AG04450 (cell line): ENCODE results near the gene RAP1GAP. TPM values are rescaled to one million over a fixed set of nuclear protein-coding genes. Genes with fewer than 3 reads are reported as not detected.

Source experiments
- CTCF ChIA-PET: fragments of 300-600, 350-600 bp; formaldehyde crosslinking; extraction: SDS; loops from one replicate; lab custom pipeline; 2022; ENCODE audit warnings: antibody characterized with exemption, inconsistent platforms; lab: Charles Lee
- POLR2A ChIA-PET: fragments of 350-600 bp; formaldehyde crosslinking; extraction: SDS; loops from one replicate; lab custom pipeline; 2021; ENCODE audit warnings: antibody characterized with exemption, inconsistent platforms; lab: Yijun Ruan, JAX
- DNase-seq: peaks from one replicate; pipeline ENCODE4 v3.0.0-alpha.2; 2011; ENCODE audit warnings: low read depth, low spot score
- H3K27ac ChIP-seq: one replicate; pipeline ENCODE4 v1.5.1; 2012; ENCODE audit warnings: low read depth, low read length, control low read depth
- H3K27me3 ChIP-seq: one replicate; pipeline ENCODE4 v1.6.0; 2012; ENCODE audit warnings: low read length; ENCODE audit not compliant: control insufficient read depth, insufficient read depth
- H3K4me3 ChIP-seq: 2 replicates; pipeline ENCODE4 v1.5.1; 2011; ENCODE audit warnings: mild to moderate bottlenecking, low read depth, low read length, control low read depth
- H3K9me3 ChIP-seq: 2 replicates; pipeline ENCODE4 v1.5.1; 2012; ENCODE audit warnings: low read length; ENCODE audit not compliant: control insufficient read depth, insufficient read depth
- CTCF ChIP-seq: IDR thresholded peaks from 2 replicates; pipeline ENCODE4 v1.5.1; 2011; ENCODE audit warnings: low read depth, low read length, control low read depth, inconsistent platforms
- polyA plus RNA-seq: library from polyadenylated mRNA; depleted of rRNA; stranded (reverse); fragments of >200 nt; gene quantifications from 2 replicates; pipeline ENCODE4 v1.2.3, GENCODE V29; 2011; rRNA removed

RAP1GAP gene
- polyA plus RNA-seq, 1 experiment: 0.14 TPM

- H3K27me3 ChIP-seq: peaks cover under 1% of the 10 kb centered on the region
- H3K27ac ChIP-seq: peak overlapping the region; percentile 86
- no peaks in the 10 kb centered on the region; the same call in 1 of the 2 replicates for H3K9me3 ChIP-seq
- peak; percentile 71 for DNase-seq
- H3K4me3 ChIP-seq: no peak overlapping the region
- no peak for TF ChIP-seq CTCF
- CTCF ChIA-PET: interaction anchor here (1.1 to 1.3 kb wide), 2 partner anchors 17 to 20 kb away, joined by 3 to 4 read pairs; no protein-coding TSS in a partner anchor
- POLR2A ChIA-PET: interaction anchor here (0.8 to 1.4 kb wide), 3 partner anchors 15 to 101 kb away, joined by 3 to 6 read pairs (median 3); no protein-coding TSS in a partner anchor
These were observed 116.4 kb downstream of the RAP1GAP start for GRCh38 chr1:21552715-21553114.

DNA sequence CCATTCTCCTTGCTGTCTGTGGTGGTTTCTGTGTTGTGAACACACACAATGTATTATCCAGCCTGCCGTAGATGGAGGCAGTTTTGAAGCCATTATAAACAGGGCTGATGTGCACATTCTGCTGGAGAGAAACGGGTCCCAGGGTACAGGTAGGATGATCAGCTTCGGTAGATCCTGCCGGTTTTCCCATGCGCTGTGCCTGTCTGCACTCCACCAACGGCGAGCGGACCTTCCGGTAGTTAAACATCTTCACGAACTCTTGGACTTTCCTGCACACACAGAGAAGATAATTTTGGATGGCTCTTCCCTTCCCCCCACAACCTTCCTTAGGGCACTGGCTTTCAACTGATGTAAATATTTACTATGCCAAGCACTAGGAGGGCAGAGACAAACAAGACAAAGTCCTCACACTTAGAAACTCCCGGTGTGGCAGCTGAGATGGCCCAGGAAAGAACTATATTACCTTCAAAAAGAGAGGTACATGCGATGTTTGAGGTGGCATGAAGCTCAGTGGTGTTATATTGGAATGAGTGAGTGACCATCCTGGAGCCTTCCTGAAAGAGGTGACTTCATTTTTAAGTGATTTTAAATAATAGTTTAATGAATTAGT is 118.2 kb downstream of the RAP1GAP start:
- no peaks in the 10 kb centered on the region; the same call in 1 of the 2 replicates for H3K9me3 ChIP-seq
- H3K4me3 ChIP-seq: no peak overlapping the region
- H3K27ac ChIP-seq: no peak overlapping the region
- ChIA-PET POLR2A (interaction anchor here (0.5 kb wide), 1 partner anchor 216 kb away, joined by 3 read pairs; no protein-coding TSS in a partner anchor), CTCF (no interaction called here)
- no peak for TF ChIP-seq CTCF
- no peaks in the 10 kb centered on the region for H3K27me3 ChIP-seq
- no peak for DNase-seq

DNA sequence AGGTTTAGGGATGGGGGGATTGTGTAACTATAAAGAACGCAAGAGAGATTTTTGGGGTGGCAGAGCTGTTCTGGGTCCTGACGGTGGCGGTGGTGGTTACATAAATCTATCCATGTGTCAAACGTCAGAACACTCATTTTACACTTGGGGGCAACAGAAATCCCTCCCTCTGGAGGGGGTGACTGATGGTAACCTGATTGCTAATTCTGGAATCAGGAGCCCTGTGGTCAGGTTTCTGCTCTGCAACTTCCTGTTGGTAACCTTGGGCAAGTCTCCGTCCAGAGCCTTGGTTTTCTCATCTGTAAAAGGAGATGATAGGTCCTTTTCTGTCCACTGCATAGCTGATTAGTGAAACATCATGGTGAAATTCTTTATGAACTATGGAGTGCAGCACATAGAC is 119.1 kb downstream of the RAP1GAP start:
- TF ChIP-seq CTCF: no peak
- H3K27me3 ChIP-seq: no peaks in the 10 kb centered on the region
- H3K27ac ChIP-seq: no peak overlapping the region
- H3K4me3 ChIP-seq: no peak overlapping the region
- no peak for DNase-seq
- CTCF ChIA-PET: no interaction called here
- H3K9me3 ChIP-seq: no peaks in the 10 kb centered on the region; the same call in 1 of the 2 replicates
- POLR2A ChIA-PET: interaction anchor here (0.5 kb wide), 1 partner anchor 70 kb away, joined by 6 read pairs; no protein-coding TSS in a partner anchor

DNA sequence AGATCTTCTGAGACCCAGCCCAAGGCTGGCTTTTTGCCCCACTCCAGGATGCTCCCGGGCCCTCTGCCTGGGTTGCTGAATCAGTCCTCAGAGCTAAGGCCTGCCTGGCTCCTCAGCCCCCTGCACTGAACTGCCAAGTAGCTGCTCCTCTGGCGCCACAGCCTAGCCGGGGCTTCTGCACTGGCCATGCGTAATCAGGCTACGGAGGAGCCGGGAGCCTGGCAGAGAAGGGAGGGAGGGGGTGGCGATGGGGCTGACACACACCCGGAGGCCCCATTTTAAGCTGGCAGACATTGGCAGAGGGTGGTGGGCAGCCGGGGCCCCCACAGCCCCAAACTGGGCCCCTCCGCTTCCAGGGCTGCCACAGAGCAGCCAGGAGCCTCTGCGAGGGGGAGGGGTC is 121.3 kb downstream of the RAP1GAP start:
- POLR2A ChIA-PET: no interaction called here
- no peaks in the 10 kb centered on the region; the same call in 1 of the 2 replicates for H3K9me3 ChIP-seq

More for the DNA sequence above, 121.3 kb downstream of the RAP1GAP start:
- H3K27me3 ChIP-seq: no peaks in the 10 kb centered on the region
- CTCF ChIA-PET: interaction anchor here (1.7 kb wide), 1 partner anchor 12 kb away, joined by 6 read pairs; no protein-coding TSS in a partner anchor
- H3K27ac ChIP-seq: no peak overlapping the region
- no peak for TF ChIP-seq CTCF
- DNase-seq: no peak
- H3K4me3 ChIP-seq: no peak overlapping the region

Other genes with a start within 250 kb of the RAP1GAP start
- gene NBPF3, start 229.2 kb downstream of the RAP1GAP start, polyA plus RNA-seq: 23.8 and 24.3 TPM in 2 replicates
- 1.8 and 3.0 TPM in 2 replicates for gene ALPL, start 159.9 kb downstream of the RAP1GAP start, polyA plus RNA-seq
- gene USP48, start 113.8 kb upstream of the RAP1GAP start, polyA plus RNA-seq: 30.6 and 43.6 TPM in 2 replicates
- gene LDLRAD2, start 142.9 kb upstream of the RAP1GAP start, polyA plus RNA-seq: 0.05 and 0.06 TPM in 2 replicates